Measurements from ENCODE around the gene MLPH.
"Not testable (repeated sequence)": the region's sequence is repeated elsewhere in the genome, so short reads cannot be mapped to it uniquely, and the experiment has no call there.

Gene MLPH

DNA sequence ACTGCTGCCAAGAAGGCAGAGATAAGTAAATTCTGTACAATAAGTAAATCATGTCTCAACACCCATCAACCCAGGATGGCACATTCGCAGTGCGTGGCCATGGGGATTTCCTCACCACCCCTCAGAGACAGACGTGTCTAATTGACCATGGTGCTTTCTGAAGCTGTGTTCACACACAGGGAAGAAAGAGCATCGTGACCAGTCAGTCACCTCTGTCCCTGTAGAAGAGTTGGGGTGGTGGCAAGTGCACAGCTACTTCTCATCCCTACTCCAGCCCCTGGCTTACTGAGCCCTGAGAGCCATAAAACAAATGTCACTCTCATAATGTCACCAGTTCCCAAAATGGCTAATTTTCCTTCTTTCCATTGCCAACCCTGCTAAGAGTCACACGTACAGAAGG, 31.3 kb upstream of the MLPH start:
- intact Hi-C loops (cut with DNase I), result no loop called here
- DNase-seq, result no peak

DNA sequence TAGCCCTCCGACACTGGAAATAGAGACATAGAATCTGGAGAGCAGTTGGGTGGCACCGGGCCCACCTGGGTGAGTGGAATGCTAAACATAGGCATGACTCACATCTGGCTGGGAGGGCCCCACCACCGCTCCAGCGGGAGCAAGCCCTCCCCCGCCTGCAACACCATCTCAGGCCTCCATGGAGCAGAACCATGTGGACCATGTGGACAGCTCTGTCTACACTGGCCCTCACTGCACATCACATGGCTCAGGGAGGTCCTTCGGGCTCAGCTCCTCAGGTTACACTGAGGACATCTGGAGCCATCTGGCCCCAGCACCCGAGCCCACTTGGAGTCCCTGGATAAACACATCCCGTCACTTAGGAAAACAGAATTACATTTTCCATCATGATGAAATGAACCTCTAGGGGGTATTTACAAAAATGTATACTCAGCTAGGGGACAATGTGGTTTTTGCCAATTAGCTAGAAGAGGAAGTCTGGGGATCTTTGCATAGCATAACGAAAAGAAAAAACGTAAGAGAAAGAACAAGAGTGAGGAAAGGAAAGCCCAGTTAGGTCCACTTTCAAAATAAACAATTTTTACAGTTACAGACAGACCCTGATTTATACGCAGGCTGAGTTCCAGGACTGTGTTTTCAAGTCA, 30.7 kb upstream of the MLPH start:
- intact Hi-C loops (cut with DNase I), result no loop called here
- DNase-seq, result no peak

GRCh38 chr2:237457388-237457941, 29.6 kb upstream of the MLPH start:
- DNase-seq, result no peak
- intact Hi-C loops (cut with DNase I), result no loop called here

DNA sequence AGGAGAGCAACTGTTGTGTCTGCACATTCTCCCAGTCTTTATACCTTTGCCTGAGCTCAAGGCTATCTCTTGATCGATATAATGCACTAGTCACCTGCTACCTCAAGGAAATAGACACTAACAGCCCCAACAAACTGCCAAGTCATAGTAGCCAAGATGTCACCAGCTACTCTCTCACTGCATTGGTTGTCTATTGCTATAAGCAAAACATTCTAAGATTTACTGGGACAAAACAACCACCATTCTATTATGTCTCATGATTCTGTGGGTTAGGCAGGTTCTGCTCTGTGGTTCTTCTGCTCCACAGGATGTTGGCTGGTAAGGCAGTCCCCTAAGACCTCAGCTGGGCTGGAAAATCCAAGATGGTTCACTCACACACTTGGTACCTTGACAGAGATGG, 28.5 kb upstream of the MLPH start:
- intact Hi-C loops (cut with DNase I), result no loop called here

DNA sequence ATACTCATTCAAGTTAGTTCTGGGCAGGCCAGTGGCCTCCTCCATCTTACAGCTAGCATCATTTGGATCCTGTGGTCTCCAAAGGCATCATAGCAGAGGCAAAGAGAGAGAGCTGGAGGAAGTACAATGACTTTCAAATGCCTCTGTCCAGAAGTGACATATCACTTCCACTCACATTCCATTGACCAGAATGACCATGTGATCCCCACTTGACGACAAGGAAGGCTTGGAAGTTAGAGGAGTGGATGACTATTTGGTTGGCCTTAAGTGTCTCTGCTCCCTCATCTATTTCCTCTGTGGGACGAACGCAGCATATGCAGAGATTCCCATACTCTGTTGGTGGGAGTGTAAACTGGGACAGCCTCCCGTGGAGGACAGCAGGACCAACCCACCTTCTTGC, 27.8 kb upstream of the MLPH start:
- no peak for DNase-seq
- intact Hi-C loops (cut with DNase I), result no loop called here

More for the DNA sequence above, 28.5 kb upstream of the MLPH start:
- no peak for DNase-seq

GRCh38 chr2:237459741-237460174, 27.3 kb upstream of the MLPH start:
- intact Hi-C loops (cut with DNase I), result no loop called here
- no peak for DNase-seq

- DNase-seq, result no peak
- intact Hi-C loops (cut with DNase I), result no loop called here
These were observed 22.2 kb upstream of the MLPH start for GRCh38 chr2:237464757-237465391.

GRCh38 chr2:237465515-237466148, 21.4 kb upstream of the MLPH start:
- intact Hi-C loops (cut with DNase I), result no loop called here
- DNase-seq, result peak in 1 of 42 donors; percentile 28

DNA sequence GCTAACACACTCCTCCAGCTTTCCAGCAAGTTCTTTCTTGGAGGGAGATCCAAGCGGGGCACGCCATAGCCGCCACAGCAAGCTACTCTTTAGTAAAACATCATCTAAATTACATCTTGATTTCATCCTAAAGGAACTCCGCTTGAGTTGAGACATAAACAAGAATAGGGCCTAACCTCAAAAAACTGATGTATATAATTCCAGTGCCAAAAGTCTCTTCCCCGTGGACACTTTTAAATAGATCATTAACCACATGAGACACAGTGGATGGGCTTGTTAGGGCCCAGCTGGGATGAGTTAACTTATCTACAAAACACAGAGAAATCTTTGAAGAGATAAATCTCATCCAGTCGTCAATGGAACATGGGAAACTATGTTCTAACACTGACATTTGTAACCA, 20.8 kb upstream of the MLPH start:
- DNase-seq, result peak in 1 of 42 donors; percentile 27
- intact Hi-C loops (cut with DNase I), result no loop called here

DNA sequence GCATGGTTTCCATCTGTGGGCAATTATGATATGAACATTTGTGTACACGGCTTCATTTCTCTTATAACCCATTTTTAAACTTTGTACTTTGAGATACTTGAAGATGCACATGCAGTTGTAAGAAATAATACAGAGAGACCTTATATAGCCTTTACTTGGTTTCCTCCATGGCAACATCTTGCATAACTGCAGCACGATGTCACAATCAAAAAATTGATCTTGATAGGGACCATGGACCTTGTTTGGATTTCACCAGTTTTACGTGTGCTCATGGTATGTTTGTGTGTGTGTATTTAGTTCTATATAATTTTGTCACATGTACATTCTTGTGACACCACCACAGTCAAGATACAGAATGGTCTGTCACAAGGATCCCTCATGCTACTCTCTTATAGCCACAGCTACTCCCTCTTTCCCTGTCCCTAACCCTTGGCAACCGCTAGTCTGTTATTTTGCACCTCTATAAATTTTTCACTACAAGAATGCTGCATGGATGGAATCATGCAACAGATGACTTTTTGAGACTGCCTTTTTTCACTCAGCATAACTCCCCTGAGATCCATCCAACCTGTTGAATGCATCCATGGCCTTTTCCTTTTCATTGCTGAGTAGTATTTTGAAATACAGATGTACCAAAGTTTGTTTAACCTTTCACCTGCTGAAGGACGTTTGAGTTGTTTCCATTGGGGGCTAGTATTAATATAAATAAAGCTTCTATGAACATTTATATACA, 19.4 kb upstream of the MLPH start:
- no peak for DNase-seq
- intact Hi-C loops (cut with DNase I), result no loop called here

DNA sequence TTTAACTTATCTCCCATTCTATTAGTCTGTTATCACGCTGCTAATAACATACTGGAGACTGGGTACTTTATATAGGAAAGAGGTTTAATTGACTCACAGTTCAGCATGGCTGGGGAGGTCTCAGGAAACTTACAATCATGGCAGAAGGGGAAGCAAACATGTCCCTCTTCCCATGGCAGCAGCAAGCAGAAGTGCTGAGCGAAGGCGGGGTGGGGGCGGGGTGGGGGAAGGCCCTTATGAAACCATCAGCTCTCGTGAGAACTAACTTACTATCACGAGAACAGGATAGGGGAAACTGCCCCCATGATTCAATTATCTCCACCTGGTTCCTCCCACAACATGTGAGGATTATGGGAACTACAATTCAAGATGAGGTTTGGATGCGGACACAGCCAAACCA, 17.6 kb upstream of the MLPH start:
- intact Hi-C loops (cut with DNase I); DNase-seq: not testable (repeated sequence)

GRCh38 chr2:237469849-237470248, 17.2 kb upstream of the MLPH start:
- DNase-seq, result peak in 1 of 42 donors; percentile 22
- intact Hi-C loops (cut with DNase I), result no loop called here

DNA sequence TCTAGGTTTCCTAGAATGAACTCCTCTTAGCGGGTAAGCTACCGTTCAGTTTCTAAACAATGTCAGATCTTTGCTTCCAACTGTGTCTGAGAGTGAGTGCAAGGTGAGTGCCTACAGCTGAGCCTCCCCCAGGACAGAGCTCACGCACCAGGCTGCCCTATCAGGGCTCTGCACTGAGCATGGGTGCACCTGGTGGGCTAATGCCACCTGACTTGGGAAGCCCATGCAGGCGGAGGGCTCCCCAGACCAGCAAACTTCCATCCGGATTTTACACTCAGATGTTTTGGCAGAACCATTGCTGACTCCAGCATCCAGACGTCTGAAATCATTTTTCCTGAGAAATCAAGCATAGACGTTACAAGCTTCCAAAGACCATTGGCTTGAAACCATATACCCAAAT, 16.1 kb upstream of the MLPH start:
- DNase-seq, result no peak
- intact Hi-C loops (cut with DNase I), result no loop called here

DNA sequence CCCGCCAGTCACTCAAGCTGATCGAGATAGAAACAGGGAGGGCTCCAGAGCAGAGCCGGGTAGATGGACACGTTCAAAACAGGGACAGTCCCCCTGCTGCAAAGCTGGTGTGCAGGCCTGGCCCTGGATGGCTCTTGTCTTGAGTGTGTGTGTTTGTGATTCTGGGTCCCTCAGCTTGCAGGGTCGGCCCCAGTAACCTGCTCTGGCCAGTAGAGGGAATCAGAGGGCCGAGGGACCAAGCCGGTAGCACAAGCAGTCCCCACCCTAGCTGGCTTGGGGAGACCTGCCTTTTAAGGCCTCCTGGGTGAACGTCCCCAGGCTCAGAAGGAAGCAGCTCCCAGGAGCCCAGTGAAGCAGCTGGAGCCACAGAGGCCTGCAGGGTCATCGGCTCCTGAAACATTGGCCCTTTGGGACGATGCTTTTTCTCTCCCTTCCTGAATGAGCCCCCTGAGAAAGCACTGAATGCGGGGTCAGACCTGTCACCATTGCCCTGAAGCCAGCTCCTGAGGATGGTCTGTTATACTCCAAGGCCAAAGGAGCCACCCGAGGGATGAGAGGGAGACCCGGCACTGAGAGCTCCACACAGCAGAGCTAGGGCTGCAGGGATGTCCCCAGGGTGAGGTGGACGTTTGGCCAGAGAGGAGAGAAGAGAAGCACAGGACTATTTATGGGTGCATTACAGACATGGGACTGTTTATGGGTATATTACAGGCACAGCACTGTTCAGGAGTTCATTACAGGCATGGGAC, 15.4 kb upstream of the MLPH start:
- intact Hi-C loops (cut with DNase I), result no loop called here
- peak in 6 of 42 donors; percentile 11 to 39 (median 20) for DNase-seq

DNA sequence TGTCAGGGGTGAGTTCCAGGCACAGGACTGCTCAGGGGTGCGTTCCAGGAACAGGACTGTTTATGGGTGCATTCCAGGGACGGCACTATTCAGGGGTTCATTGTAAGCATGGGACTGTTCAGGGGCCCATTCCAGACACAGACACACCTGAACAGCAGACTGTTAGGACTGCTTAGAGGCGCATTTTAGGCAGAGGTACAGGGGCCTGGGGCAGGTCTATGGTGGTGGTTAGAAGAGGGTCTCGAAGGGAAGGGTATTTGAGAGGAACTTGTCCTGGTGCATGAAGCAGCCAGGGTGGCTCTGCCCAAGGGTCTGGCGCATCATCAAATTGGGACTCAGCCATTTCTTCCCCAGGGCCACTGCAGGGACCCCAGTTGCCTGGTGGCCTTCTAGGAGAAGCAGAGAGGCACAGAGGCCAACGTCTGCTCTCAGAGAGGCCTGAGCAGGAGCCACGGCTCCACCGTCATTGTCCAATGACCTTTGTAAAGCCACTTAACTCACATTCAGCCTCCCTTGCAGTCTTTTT, 14.8 kb upstream of the MLPH start:
- intact Hi-C loops (cut with DNase I), result no loop called here
- DNase-seq, result no peak

DNA sequence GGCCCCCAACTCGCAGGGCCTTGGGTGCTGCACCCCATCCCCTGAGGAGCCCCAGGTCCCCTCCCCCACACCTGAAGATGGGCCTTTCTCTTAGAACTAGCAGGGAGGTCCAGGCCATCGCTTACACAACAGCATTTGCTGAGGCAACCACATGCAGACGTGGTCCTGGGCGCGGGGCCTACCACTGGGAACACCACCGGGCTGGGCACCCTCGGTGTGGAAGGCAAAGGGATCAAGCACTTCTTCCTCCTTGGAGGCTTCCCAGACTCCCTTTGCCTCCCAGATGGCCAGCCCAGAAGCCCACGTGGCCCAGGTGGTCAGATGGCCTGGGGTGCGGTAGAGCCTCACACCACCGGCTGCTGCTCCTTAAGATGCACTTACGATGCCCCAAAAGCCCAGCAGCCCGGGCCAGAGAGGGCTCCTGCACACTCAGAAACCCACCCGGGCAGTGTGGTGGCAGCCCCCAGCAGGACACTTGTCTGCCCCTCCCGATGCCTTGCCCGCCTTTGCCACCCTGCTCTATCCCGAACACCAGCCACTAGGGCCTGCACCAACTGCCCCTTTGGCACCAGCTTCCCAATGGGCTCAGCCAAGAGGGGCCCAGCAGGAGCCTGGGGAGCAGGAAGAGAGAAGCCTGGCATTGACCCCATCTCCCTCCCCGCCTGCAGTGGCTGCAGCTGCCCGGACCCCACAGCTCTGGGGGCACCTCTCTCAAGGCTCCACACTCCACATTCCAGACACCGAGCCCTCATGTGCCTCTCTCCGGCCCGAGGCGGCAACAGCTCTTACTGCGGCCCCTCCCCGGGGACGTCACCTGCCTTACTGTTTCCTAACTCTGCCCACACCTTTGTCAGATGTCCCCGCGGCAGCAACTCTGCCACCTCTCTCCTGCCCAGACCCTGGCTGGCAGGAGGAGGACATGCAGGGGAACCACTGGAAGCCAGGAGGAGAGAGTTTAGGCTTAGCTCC, 13.9 kb upstream of the MLPH start:
- intact Hi-C loops (cut with DNase I), result no loop called here

DNA sequence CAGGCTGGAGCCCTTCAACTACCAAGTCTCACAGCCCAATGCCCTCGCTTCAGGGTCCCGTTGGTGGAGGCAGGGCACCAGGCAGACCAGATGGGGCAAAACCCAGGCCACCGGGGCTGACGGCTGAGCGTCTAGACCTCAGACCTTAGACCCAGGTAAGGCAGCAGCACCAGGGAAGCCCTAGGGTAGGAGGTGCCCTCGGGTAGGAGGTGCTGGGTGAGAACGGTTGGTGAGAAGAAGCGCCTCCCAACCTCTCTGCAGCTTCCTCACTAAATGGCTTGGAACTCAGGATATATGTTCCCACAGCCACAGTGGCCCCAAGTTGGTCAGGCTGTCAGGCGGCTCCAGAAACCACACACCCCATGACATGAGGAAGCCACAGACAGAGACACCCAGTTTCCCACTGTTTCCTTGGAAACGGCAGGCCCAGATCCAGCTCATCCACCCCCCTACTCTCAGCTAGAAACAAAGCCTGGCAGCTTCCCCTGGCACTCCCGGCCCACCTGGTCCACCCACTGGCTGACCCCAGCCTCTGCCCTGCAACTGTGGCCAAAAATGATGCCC, 13.1 kb upstream of the MLPH start:
- intact Hi-C loops (cut with DNase I), result no loop called here
- DNase-seq, result peak in 31 of 42 donors; percentile 8 to 69 (median 37)

More for the DNA sequence above, 13.9 kb upstream of the MLPH start:
- no peak for DNase-seq

All from head of caudate nucleus (tissue), 42 donors.